GM18873 (cell line): ENCODE data around the gene CBLC.
"Not testable (repeated sequence)": the region's sequence is repeated elsewhere in the genome, so short reads cannot be mapped to it uniquely, and the experiment has no call there.

ENCODE experiments used
- ATAC-seq: cut with Tn5 transposase; IDR thresholded peaks from one replicate; pipeline ENCODE4 v1.9.1; 2021; ENCODE audit warnings: mild to moderate bottlenecking, moderate library complexity, moderate number of reproducible peaks; ENCODE audit not compliant: unreplicated experiment, low FRiP score

The CBLC gene

DNA sequence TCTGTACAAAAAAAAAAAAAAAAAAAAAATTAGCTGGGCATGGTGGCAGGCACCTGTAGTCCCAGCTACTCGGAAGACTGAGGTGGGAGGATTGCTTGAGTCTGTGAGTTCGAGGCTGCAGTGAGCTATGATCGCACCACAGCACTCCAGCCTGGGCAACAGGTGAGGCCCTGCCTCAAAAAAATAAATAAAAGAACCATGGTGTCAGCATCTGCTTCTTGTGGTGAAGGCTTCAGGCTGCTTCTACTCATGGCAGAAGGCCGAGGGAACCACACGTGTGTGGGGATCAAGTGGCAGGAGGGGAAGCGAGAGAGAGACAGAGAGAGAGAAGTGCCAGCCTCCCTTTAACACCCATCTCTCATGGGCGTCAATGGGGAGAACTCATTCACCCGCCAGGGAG is 15.7 kb upstream of the CBLC start:
- no peak for ATAC-seq

DNA sequence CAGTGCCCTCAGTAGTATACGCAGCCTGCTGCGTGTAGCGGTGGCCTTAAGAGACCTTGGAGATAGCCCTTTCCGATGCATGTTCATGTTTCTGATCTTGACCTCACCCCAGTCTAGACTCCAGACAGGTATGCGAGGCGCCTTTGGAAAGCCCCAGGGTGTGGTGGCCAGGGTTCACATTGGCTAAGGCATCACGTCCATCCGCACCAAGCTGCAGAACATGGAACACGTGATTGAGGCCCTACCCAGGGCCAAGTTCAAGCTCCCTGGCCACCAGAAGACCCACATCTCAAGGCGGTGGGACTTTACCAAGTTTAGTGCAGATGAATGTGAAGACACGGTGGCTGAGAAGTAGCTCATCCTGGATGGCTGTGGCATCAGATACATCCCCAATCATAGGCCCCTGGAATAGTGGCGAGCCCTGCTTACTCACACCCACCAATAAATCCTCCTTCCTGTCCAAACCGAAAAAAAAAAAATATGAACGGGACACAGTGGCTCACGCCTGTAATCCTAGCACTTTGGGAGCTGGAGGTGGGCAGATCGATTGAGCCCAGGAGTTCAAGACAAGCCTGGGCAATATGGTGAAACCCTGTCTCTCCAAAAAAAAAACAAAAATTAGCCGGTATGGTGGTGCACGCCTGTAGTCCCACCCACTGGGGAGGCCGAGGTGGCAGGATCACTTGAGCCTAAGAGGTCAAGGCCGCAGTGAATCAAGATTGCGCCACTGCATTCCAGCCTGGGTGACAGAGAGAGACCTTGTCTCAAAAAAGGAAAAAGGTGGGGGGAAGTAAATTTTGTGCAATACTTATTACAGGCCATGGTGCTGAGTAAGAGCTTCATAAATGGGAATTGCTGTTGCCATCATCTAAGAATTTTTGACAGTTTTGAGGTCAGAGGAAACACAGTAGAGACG is 12.4 kb upstream of the CBLC start:
- no peak for ATAC-seq

DNA sequence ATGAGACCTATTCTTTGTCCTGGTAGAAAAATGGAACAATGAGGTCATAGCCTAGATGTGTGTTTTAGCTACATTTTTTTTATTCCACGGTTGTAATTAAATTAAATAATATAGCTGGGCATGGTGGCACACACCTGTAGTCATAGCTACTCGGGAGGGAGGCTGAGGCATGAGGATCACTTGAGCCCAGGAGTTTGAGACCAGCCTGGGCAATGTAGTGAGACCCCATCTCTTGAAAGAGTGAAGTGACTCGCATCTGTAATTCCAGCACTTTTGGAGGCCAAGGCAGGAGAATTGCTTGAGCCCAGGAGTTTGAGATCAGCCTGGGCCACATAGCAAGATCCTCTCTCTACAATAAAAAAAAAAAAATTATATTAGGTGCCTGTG is 11.7 kb upstream of the CBLC start:
- no peak for ATAC-seq

DNA sequence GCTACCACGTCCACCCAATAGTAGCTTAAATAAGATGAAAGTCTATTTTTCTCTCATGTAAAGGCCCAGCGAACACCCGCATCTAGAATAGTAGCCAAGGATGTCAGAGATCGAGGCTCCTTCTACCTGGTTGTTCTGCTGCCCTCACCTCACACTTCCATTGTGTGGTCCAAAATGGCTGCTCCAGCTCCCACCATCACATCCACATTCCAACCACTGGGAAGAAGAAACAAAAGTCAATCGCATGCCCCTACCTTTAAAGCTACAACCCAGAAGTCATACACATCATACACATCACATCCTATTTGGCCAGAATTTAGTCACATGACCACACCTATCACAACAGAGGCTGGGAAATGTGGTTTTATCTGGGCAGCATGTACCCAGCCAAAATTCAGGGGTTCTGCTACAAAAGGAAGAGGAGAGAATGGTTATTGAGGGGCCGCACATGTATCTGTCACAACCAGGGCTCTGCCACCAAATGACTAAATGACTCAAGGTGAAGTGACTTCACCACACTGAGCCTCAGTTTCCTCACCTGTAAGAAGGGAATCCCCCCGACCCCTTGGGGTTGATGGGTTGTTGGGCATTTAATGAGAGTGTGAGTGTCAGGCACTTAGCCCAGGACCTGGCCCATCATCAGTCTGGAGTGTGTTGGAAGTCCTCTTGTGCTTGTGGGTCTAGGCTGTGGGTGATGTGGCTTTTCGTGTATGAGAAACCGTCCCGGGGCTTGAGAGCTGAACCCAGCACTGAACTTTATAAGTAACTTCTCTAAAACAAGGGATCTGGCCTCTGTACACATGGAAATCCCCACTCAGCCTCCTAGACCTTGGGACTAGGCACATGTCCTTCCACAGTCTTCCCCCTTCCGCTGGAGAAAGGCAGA is 10.2 kb upstream of the CBLC start:
- no peak for ATAC-seq

DNA sequence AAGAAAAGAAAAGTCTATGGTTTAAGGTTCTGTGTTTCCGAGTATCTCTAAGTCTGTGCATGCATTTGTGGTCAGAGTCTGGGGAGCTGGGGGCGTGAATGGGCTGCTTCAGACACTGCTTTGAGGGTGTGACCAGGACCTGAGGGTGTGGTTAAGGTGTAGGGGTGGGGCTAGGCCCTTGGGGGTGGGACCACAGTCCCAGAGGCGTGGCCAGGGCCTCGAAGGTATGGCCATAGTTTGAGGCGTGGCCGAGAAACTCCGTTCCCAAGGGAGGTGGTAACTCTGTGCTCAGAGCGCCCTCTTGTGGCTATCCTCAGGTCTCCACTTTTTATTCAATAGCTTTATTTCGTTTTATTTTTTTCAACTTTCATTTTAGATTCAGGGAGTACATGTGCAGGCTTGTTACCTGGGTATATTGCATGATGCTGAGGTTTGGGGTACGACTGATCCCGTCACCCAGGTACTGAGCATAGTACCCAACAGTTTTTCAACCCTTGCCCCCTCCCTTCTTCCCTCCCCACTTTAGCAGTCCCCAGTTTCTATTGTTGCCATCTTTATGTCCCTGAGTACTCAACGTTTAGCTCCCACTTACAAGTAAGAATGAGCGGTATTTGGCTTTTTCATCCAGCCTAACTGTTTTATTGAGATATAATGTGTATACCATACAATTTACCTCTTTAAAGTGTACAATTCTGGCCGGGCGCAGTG is 7.0 kb upstream of the CBLC start:
- peak; percentile 80 for ATAC-seq

DNA sequence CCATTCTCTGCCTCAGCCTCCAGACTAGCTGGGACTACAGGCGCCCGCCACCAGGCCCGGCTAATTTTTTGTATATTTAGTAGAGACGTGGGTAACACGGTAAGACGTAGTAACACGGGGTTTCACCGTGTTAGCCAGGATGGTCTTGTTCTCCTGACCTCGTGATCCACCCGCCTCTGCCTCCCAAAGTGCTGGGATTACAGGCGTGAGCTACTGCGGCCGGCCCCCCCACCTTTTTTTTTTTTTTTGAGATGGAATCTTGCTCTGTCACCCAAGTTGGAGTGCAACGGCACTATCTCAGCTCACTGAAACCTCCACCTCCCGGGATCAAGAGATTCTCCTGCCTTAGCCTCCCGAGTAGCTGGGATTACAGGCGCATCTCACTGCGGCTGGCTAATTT is 5.5 kb upstream of the CBLC start:
- ATAC-seq, result not testable (repeated sequence)

DNA sequence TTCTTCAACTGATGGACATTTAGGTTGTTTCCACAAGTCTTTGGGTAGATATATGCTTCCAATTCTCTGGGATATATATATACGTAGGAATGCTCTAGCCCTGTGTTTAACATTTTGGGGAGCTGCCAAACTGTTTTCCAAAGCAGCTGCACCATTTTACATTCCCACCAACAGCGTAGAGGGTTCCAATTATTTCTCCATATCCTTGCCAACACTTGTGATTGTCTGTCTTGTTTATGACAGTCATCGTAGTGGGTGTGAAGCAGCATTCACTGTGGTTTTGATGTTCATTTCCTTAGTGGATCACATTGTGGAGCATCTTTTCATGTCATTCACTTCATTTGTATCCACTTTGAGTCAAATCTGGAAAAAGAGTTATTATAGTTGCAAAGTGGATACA is 4.7 kb upstream of the CBLC start:
- no peak for ATAC-seq

DNA sequence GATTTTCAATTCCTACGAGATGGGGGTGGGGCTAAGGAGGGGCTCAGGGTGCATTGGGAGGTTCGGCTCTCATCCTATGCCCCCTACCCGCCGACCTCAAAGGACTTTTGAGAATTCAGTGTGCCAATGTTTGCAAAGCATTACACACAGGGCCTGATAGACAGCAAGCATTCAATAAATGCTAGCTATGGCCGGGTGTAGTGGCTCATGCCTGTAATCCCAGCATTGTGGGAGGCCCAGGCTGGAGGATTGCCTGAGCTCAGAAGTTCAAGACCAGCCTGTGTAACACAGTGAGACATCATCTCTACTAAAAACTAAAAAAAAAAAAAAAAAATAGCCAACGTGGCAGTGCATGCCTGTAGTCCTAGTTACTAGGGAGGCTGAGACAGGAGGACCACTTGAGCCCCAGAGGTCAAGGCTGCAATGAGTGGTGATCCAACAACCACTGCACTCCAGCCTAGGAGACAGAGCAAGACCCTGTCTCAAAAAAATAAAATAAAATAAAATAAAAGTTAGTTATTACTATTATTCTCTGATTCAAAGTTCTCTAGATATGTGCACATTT is 1.9 kb upstream of the CBLC start:
- no peak for ATAC-seq

DNA sequence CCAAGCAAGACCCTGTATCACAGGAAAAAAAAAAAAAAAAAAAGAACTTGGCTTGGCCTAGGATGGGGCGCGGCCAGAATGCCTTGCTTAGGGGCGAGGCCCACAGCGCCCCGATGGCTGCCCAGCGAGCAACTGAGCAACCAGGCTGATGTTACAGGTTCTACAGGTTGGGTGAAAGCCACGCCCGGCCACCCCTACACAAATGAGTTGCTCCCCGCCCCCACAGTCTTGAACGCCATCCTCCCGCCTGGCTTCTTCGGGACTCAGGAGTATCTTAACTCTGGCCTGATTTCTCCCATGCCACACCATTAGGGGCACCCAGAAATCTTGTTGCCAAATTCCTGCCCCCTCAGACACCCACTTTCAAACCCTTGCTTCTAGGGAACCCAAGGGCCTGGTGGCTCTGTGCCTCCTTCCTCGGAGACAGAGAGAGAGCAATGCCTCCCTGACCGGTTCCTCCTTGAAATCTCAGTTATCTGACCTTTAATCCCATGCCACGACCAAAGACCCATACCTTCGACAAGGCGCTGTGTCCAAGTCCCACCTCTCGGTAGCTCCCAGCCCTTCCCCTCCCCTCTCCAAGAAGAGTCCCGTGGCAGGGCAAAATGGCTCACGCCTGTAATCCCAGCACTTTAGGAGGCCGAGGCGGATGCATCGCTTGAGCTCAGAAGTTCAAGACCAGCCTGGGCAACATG is 1.1 kb upstream of the CBLC start:
- ATAC-seq, result no peak

DNA sequence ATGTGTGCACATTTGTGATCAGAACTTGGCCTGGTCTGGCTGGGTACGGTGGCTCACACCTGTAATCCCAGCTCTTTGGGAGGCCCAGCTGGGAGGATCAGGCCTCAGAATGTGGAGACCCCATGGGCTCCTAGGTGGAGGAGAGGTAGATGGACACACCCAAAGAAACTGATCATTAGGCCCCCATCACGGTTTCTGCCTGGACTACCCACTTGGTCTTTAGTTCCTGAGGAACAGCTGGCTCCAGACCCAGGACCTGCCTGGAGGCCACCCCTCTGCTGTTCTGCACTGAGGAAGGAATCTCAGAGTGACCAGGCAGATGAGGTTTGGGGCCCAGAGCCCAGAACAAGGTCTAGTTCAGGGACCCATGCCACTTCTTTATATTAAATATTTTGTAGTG is 1.5 kb downstream of the CBLC start:
- ATAC-seq, result no peak

DNA sequence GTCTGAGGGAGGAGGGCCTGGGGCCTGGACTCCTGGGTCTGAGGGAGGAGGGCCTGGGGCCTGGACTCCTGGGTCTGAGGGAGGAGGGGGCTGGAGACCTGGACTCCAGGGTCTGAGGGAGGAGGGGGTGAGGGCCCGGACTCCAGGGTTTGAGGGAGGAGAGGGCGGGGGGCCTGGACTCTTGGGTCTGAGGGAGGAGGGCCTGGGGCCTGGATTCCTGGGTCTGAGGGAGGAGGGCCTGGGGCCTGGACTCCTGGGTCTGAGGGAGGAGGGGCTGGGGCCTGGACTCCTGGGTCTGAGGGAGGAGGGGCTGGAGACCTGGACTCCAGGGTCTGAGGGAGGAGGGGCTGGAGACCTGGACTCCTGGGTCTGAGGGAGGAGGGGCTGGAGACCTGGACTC is 4.0 kb downstream of the CBLC start:
- not testable (repeated sequence) for ATAC-seq

DNA sequence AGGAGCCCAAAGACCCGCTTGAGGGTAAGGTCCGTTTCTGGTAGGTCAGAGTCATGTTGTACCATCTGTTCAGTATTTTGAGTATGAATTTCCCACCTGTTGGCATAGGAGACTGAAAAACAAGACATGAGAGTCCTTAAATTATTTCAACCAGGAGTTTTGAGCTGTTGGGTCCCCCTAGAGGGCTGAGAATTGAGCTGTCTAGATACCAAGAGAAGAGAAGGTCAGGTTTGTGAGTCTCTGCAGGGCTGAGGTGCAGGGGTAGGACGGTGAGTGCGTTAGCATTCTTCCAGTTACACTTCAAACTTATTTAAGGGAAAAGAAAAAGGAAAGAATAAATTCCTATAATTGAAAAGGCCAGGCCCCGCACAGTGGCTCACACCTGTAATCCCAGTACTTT is 5.0 kb downstream of the CBLC start:
- ATAC-seq, result no peak

DNA sequence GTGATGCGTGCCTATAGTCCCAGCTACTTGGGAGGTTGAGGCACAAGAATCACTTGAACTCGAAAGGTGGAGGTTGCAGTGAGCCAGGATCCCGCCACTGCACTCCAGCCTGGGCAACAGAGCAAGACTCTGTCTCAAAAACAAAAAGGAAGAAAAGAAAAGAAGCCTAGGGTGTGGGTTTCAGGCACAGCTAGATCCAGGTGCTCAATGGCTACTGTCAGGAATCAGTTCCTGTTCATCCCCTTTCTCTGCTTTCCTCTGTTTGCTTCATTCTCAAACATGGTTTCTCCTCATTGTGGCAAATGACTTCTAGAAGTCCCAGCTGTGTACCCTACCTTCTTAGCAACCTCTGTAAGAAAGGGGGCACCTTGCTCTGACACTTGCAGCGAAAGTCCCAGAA is 5.9 kb downstream of the CBLC start:
- ATAC-seq, result no peak

DNA sequence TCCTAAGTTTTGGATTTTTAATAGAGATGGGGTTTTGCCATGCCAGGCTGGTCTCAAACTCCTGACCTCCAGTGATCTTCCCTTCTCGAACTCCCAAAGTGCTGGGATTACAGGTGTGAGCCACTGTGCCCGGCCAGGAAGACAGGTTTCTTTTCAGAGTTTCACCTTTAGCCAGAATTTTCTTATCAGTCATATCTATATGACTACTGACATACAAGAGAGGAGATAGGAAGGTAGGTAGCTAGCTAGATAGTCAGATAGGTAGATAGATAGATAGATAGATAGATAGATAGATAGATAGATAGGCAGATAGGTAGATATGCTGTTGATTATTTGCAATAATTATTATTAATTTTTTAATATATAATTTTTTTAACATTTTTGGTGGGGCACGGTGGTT is 7.6 kb downstream of the CBLC start:
- ATAC-seq, result no peak

DNA sequence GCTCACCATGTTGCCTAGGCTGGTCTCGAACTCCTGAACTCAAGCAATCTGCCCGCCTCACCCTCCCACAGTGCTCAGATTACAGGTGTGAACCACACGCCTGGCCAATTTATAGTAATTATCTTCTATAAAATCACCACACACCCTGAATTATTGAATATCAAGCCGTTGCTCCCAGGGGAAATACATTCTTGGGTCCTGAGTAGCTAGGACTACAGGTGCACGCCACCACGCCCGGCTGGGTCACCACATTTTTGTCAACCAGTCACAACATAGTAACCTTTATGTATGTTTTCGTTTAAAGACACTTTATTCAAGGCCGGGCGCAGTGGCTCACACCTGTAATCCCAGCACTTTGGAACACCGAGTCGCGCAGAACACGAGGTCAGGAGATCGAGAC is 8.3 kb downstream of the CBLC start:
- ATAC-seq, result no peak

DNA sequence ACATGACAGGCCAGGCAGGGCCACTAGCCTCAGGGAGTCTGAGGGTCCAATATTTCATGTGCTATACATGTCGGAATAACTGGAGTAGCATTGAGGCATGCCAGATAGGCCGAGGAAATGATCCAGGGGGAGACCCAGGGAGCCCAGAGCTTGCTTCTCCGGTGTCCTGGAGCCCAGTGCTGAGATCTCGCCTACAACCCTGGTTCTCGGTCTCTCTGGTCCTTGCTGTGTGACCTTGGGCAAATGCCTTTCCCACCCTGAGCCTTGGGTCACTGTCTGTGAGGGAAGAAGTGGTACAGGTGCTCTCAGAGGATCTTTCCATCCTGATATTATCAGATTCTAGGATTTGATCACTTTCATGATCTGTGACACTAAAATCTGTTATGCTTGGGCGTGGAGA is 11.3 kb downstream of the CBLC start:
- ATAC-seq, result no peak

DNA sequence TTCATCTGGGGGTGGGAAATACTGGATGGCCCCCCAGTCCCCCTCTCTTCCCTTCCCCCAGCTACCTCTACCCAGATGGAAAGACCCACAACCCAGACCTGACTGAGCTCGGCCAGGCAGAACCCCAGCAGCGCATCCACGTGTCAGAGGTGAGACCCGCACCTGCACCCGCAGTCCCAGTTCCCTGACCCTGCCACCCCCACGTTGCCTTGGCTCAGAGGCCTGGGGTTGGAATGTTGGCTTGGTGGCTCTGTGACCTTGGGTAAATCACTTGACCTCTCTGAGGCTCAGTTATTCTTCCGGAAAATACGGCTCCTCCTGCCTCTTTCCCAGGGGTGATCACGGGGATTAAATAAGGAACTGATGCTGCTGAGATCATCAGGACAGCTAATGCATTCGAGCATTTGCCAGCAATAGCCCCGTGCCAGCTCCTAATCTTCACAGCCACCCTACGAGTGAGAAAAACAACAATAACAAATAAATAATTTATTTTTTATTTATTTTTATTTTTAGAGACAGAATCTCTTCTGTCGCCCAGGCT is 12.3 kb downstream of the CBLC start:
- no peak for ATAC-seq

DNA sequence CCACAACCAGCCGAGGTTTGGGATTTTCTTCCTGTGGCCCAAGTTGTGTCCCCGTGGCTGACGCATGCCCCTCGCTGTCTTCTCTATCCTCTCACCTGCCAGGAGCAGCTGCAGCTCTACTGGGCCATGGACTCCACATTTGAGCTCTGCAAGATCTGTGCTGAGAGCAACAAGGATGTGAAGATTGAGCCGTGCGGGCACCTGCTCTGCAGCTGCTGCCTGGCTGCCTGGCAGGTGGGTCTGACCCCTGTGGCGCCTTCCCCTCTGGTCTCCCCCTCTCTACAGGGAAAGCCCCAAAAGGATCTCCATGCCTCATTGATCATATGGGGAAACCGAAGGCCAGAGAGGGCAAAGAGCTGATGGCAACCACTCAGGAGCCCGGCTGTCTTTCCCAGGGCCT is 14.6 kb downstream of the CBLC start:
- ATAC-seq, result no peak

DNA sequence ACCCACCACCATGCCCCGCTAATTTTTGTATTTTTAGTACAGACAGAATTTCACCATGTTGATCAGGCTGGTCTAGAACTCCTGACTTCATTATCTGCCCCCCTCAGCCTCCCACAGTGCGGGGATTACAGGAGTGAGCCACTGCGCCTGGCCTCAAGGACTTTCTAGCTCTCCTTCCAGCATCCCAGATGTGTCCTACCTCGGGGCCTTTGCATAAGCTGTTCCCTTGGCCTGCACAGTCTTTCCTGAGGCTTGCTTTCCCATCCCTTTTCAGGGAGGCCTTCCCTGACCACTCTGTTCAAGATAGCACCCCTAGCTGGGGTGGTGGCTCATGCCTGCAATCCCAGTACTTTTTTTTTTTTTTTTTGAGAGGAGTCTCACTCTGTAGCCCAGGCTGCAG is 16.9 kb downstream of the CBLC start:
- ATAC-seq, result no peak
